Neural cell (in vitro differentiated cells): Measurements from ENCODE around the gene GJA9. TPM values are rescaled to one million over a fixed set of nuclear protein-coding genes. Genes with fewer than 3 reads are reported as not detected.

Experiments
- H2AFZ ChIP-seq: fragments of 200-600, 300-800 bp; sonication (generic), shearing (Covaris generic); 2 replicates; pipeline ENCODE4 v1.6.0; 2014; ENCODE audit warnings: low read depth, mild to moderate bottlenecking, antibody characterized with exemption, low read length, moderate library complexity
- H3F3A ChIP-seq: fragments of 200-600 bp; shearing (Covaris generic); 2 replicates; pipeline ENCODE4 v1.6.1; 2016; ENCODE audit warnings: mild to moderate bottlenecking, moderate library complexity, mixed read lengths, antibody characterized with exemption, low read length; ENCODE audit not compliant: insufficient read depth, poor library complexity, severe bottlenecking
- H3K27ac ChIP-seq: fragments of 200-600, 300-800 bp; sonication (generic), shearing (Covaris generic); 2 replicates; pipeline ENCODE4 v1.5.1; 2014; ENCODE audit warnings: mild to moderate bottlenecking, low read length, moderate library complexity
- H3K27me3 ChIP-seq: fragments of 300-800, 200-600 bp; sonication (generic), shearing (Covaris generic); 2 replicates; pipeline ENCODE4 v1.6.0; 2014; ENCODE audit warnings: mild to moderate bottlenecking, low read depth, low read length, moderate library complexity; ENCODE audit not compliant: insufficient read depth
- H3K36me3 ChIP-seq: fragments of 300-800, 200-600 bp; sonication (generic), shearing (Covaris generic); 2 replicates; pipeline ENCODE4 v1.5.1; 2014; ENCODE audit warnings: mild to moderate bottlenecking, antibody characterized with exemption, low read length, moderate library complexity; ENCODE audit not compliant: insufficient read depth
- H3K4me2 ChIP-seq: fragments of 300-800, 200-600 bp; sonication (generic), shearing (Covaris generic); 2 replicates; pipeline ENCODE4 v1.6.0; 2014; ENCODE audit warnings: mild to moderate bottlenecking, low read length
- H3K4me3 ChIP-seq: fragments of 300-800, 200-600 bp; sonication (generic), shearing (Covaris generic); 2 replicates; pipeline ENCODE4 v1.5.1; 2014; ENCODE audit warnings: mild to moderate bottlenecking, low read length, moderate library complexity
- H3K79me2 ChIP-seq: fragments of 200-600 bp; shearing (Covaris generic); replicated peaks from 2 replicates; pipeline ENCODE4 v1.6.0; 2014; ENCODE audit warnings: mild to moderate bottlenecking, low read length, moderate library complexity; ENCODE audit not compliant: insufficient read depth
- H3K9ac ChIP-seq: fragments of 300-800, 200-600 bp; sonication (generic), shearing (Covaris generic); 2 replicates; pipeline ENCODE4 v1.6.1; 2016; ENCODE audit warnings: mild to moderate bottlenecking, low read length, mixed read lengths
- H3K9me2 ChIP-seq: fragments of 200-600 bp; shearing (Covaris generic); 2 replicates; pipeline ENCODE4 v1.6.1; 2016; ENCODE audit warnings: mild to moderate bottlenecking, low read length, mixed read lengths; ENCODE audit not compliant: insufficient read depth
- H3K9me3 ChIP-seq: fragments of 200-600, 300-800 bp; sonication (generic), shearing (Covaris generic); 2 replicates; pipeline ENCODE4 v1.6.1; 2016; ENCODE audit warnings: mild to moderate bottlenecking, mixed run types, low read length, moderate library complexity, mixed read lengths
- H4K20me1 ChIP-seq: fragments of 200-600 bp; shearing (Covaris generic); 2 replicates; pipeline ENCODE4 v1.6.1; 2016; ENCODE audit warnings: mild to moderate bottlenecking, mixed run types; ENCODE audit not compliant: insufficient read depth
- EP300 ChIP-seq: fragments of 450-650 bp; conservative IDR thresholded peaks from 2 replicates; pipeline ENCODE4 v1.6.1; 2014; ENCODE audit warnings: antibody characterized with exemption, mild to moderate bottlenecking, moderate library complexity; ENCODE audit not compliant: poor library complexity, severe bottlenecking
- EZH2 ChIP-seq: fragments of 200-600, 300-800 bp; shearing (Covaris generic), sonication (generic); IDR thresholded peaks from 2 replicates; pipeline ENCODE4 v1.6.1; 2014; ENCODE audit warnings: antibody characterized with exemption, low read length, borderline replicate concordance, mild to moderate bottlenecking; ENCODE audit not compliant: insufficient read depth, poor library complexity, severe bottlenecking
- MXI1 ChIP-seq: fragments of 450-650 bp; conservative IDR thresholded peaks from 2 replicates; pipeline ENCODE4 v1.6.1; 2014; ENCODE audit warnings: antibody characterized with exemption, mild to moderate bottlenecking; ENCODE audit not compliant: poor library complexity, severe bottlenecking
- POLR2AphosphoS5 ChIP-seq: IDR thresholded peaks from 2 replicates; pipeline ENCODE4 v1.6.1; 2012
- RAD21 ChIP-seq: fragments of 450-650 bp; conservative IDR thresholded peaks from 2 replicates; pipeline ENCODE4 v1.6.1; 2014; ENCODE audit warnings: antibody characterized with exemption, mild to moderate bottlenecking, moderate library complexity
- SMC3 ChIP-seq: fragments of 450-650 bp; conservative IDR thresholded peaks from 2 replicates; pipeline ENCODE4 v1.6.1; 2014; ENCODE audit warnings: antibody characterized with exemption, mild to moderate bottlenecking, moderate library complexity; ENCODE audit not compliant: poor library complexity
- TAF1 ChIP-seq: IDR thresholded peaks from 2 replicates; pipeline ENCODE4 v1.6.1; 2012; ENCODE audit warnings: low read depth
- polyA plus RNA-seq: library from polyadenylated mRNA; depleted of rRNA; stranded (reverse); fragments of >200 nt; gene quantifications from 2 replicates; pipeline ENCODE4 v1.2.3, GENCODE V29; 2014
- TF ChIP-seq, protein P1 (sequence below): IDR thresholded peaks from 2 replicates; pipeline ENCODE4 v1.6.1; 2012; ENCODE audit warnings: borderline replicate concordance
- TF ChIP-seq, protein P2 (sequence below): fragments of 450-650 bp; IDR thresholded peaks from 2 replicates; pipeline ENCODE4 v1.5.1; 2014; ENCODE audit warnings: antibody characterized with exemption, mild to moderate bottlenecking, moderate library complexity; ENCODE audit not compliant: poor library complexity, severe bottlenecking

Gene GJA9
- polyA plus RNA-seq, 1 donor from 2014 or later, result not detected

DNA sequence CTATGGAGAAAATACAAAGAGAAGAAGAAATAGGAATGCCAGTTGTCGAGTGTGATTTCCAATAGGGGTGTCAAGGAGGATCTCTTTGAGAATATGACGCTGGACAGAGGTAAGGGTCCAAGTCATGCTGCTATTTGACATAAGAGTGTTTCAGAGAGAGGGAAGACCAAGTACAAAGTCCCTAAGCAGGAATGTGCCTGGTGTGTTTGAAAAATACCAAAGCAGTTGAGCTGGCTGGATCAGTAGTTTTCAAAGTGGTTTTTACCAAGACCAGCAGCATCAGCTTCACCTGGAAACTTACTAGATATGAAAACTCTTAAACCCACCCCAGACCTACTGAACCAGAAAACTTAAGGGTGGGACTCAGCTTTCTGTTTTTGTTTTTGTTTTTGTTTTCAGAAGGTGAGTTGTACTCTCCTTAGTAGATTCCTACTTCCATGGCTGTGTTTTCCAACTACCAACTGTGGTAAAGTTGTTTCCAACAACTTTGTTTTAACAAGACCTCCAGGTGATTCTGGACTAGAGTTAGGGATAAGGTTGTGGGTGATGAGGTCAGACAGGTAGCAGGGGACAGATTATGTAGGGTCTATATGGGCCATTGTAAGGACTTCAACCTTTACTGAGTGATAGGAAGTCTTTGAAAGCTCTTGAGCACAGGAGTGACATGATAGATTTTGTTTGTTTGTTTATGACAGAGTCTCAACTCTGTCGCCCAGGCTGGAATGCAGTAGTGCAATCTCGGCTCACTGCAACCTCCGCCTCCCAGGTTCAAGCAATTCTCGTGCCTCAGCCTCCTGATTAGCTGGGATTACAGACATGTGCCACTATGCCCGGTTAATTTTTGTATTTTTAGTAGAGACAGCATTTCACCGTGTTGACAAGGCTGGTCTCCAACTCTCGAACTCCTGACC lies 7.3 kb upstream of the GJA9 start:
- no peaks in the 10 kb centered on the region for H3K79me2 ChIP-seq
- H2AFZ ChIP-seq, result no peak overlapping the region
- no peak overlapping the region for H3K4me2 ChIP-seq
- H3K9me3 ChIP-seq, result no peaks in the 10 kb centered on the region
- H3K9me2 ChIP-seq, result no peaks in the 10 kb centered on the region
- no peak for TF ChIP-seq SMC3
- TF ChIP-seq MXI1, result no peak
- TF ChIP-seq, protein P1, sequence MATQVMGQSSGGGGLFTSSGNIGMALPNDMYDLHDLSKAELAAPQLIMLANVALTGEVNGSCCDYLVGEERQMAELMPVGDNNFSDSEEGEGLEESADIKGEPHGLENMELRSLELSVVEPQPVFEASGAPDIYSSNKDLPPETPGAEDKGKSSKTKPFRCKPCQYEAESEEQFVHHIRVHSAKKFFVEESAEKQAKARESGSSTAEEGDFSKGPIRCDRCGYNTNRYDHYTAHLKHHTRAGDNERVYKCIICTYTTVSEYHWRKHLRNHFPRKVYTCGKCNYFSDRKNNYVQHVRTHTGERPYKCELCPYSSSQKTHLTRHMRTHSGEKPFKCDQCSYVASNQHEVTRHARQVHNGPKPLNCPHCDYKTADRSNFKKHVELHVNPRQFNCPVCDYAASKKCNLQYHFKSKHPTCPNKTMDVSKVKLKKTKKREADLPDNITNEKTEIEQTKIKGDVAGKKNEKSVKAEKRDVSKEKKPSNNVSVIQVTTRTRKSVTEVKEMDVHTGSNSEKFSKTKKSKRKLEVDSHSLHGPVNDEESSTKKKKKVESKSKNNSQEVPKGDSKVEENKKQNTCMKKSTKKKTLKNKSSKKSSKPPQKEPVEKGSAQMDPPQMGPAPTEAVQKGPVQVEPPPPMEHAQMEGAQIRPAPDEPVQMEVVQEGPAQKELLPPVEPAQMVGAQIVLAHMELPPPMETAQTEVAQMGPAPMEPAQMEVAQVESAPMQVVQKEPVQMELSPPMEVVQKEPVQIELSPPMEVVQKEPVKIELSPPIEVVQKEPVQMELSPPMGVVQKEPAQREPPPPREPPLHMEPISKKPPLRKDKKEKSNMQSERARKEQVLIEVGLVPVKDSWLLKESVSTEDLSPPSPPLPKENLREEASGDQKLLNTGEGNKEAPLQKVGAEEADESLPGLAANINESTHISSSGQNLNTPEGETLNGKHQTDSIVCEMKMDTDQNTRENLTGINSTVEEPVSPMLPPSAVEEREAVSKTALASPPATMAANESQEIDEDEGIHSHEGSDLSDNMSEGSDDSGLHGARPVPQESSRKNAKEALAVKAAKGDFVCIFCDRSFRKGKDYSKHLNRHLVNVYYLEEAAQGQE, result no peak
- no peak for TF ChIP-seq EP300
- TF ChIP-seq RAD21, result no peak
- TF ChIP-seq EZH2, result no peak
- TF ChIP-seq, protein P2, sequence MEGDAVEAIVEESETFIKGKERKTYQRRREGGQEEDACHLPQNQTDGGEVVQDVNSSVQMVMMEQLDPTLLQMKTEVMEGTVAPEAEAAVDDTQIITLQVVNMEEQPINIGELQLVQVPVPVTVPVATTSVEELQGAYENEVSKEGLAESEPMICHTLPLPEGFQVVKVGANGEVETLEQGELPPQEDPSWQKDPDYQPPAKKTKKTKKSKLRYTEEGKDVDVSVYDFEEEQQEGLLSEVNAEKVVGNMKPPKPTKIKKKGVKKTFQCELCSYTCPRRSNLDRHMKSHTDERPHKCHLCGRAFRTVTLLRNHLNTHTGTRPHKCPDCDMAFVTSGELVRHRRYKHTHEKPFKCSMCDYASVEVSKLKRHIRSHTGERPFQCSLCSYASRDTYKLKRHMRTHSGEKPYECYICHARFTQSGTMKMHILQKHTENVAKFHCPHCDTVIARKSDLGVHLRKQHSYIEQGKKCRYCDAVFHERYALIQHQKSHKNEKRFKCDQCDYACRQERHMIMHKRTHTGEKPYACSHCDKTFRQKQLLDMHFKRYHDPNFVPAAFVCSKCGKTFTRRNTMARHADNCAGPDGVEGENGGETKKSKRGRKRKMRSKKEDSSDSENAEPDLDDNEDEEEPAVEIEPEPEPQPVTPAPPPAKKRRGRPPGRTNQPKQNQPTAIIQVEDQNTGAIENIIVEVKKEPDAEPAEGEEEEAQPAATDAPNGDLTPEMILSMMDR, result no peak
- no peak for TF ChIP-seq TAF1
- no peak for TF ChIP-seq POLR2AphosphoS5
- H3K27ac ChIP-seq, result no peak overlapping the region
- H4K20me1 ChIP-seq, result no peaks in the 10 kb centered on the region
- H3K36me3 ChIP-seq, result no peaks in the 10 kb centered on the region
- H3K27me3 ChIP-seq, result no peaks in the 10 kb centered on the region
- no peaks in the 10 kb centered on the region for H3F3A ChIP-seq
- no peak overlapping the region for H3K4me3 ChIP-seq
- H3K9ac ChIP-seq, result no peak overlapping the region

DNA sequence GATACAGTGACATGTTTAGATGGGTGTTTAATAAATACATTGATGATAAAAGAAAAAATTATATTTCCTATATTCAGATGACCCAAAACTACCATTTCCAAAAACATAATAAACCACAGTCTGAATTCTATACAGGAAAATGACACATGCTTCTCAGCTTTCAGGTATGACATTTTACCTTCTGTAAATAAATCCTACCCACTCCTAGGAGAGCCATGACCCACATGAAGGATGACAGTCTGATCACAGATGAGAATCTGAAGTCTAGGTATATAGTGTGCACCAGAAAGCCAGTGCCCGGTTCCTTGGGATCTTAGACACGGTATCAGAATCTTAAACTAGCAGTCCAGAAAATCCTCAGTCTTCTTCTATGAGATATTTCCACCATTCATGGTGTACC lies 3.7 kb upstream of the GJA9 start:
- no peaks in the 10 kb centered on the region for H3K27me3 ChIP-seq
- no peak overlapping the region for H3K27ac ChIP-seq
- no peaks in the 10 kb centered on the region for H3K36me3 ChIP-seq
- H2AFZ ChIP-seq, result no peak overlapping the region
- TF ChIP-seq EZH2, result no peak
- TF ChIP-seq, protein P1, result no peak
- TF ChIP-seq, protein P2, result no peak
- no peak for TF ChIP-seq RAD21
- TF ChIP-seq POLR2AphosphoS5, result no peak
- TF ChIP-seq MXI1, result no peak
- no peak for TF ChIP-seq SMC3
- TF ChIP-seq EP300, result no peak
- TF ChIP-seq TAF1, result no peak
- no peak overlapping the region for H3K4me3 ChIP-seq
- H3K79me2 ChIP-seq, result no peaks in the 10 kb centered on the region
- no peaks in the 10 kb centered on the region for H3K9me2 ChIP-seq
- H3K4me2 ChIP-seq, result no peak overlapping the region
- no peaks in the 10 kb centered on the region for H3K9me3 ChIP-seq
- no peaks in the 10 kb centered on the region for H4K20me1 ChIP-seq
- no peak overlapping the region for H3K9ac ChIP-seq
- no peaks in the 10 kb centered on the region for H3F3A ChIP-seq
